HepG2 (cell line): ENCODE measurements around the gene MARCHF2. TPM values are rescaled to one million over a fixed set of nuclear protein-coding genes. Genes with fewer than 3 reads are reported as not detected.

Experiments used
- ERF ChIP-seq: IDR thresholded peaks from 2 replicates; pipeline ENCODE4 v1.6.1; 2018; ENCODE audit warnings: missing biosample characterization, missing genetic modification reagents
- ESRRA ChIP-seq: sonication (generic); formaldehyde crosslinking; IDR thresholded peaks from 2 replicates; pipeline ENCODE4 v1.5.1; 2020; ENCODE audit warnings: mild to moderate bottlenecking, low read depth, missing genetic modification reagents
- KDM2A ChIP-seq: sonication (generic); formaldehyde crosslinking; IDR thresholded peaks from 2 replicates; pipeline ENCODE4 v1.4.0; 2020; ENCODE audit warnings: low read depth, missing genetic modification reagents, borderline replicate concordance
- SIN3A ChIP-seq: IDR thresholded peaks from 2 replicates; pipeline ENCODE4 v1.6.1; 2011; ENCODE audit warnings: low read depth, mild to moderate bottlenecking, control low read depth, low read length, borderline replicate concordance
- SOX13 ChIP-seq, 3 experiments: fragments of 450-650 bp in 1 of 3; sonication (generic) in 1 of 3; formaldehyde crosslinking in 1 of 3; IDR thresholded peaks in 2 of 3; conservative IDR thresholded peaks in 1 of 3; 2 replicates each; pipeline versions ENCODE4 v1.5.0 to v1.6.1; 2016 to 2020; ENCODE audit warnings: antibody characterized with exemption in 1 of 3, mild to moderate bottlenecking in 1 of 3, missing compliant biosample characterization in 1 of 3, missing genetic modification reagents in 1 of 3, moderate library complexity in 1 of 3
- TMF1 ChIP-seq: sonication (generic); formaldehyde crosslinking; IDR thresholded peaks from 2 replicates; pipeline ENCODE4 v1.8.1; 2022; ENCODE audit warnings: low read depth, missing genetic modification reagents
- ZFYVE20 ChIP-seq: sonication (generic); formaldehyde crosslinking; IDR thresholded peaks from 2 replicates; pipeline ENCODE4 v1.8.0; 2023; ENCODE audit warnings: low read depth, mild to moderate bottlenecking, moderate library complexity, missing genetic modification reagents, borderline replicate concordance
- ZMYM2 ChIP-seq: sonication (generic); formaldehyde crosslinking; IDR thresholded peaks from 2 replicates; pipeline ENCODE4 v1.8.0; 2022; ENCODE audit warnings: mild to moderate bottlenecking, missing genetic modification reagents
- ZNF180 ChIP-seq: sonication (generic); formaldehyde crosslinking; IDR thresholded peaks from 2 replicates; pipeline ENCODE4 v1.4.0; 2020; ENCODE audit warnings: low read depth, missing genetic modification reagents, borderline replicate concordance
- ZNF225 ChIP-seq: sonication (generic); formaldehyde crosslinking; IDR thresholded peaks from 2 replicates; pipeline ENCODE4 v1.4.0; 2020; ENCODE audit warnings: mild to moderate bottlenecking, missing genetic modification reagents
- ZNF251 ChIP-seq: sonication (generic); formaldehyde crosslinking; IDR thresholded peaks from 2 replicates; pipeline ENCODE4 v1.9.0; 2021; ENCODE audit warnings: mild to moderate bottlenecking, missing genetic modification reagents
- ZNF556 ChIP-seq: sonication (generic); formaldehyde crosslinking; IDR thresholded peaks from 2 replicates; pipeline ENCODE4 v1.4.0; 2020; ENCODE audit warnings: mild to moderate bottlenecking, missing genetic modification reagents, borderline replicate concordance
- ZNF563 ChIP-seq: sonication (generic); formaldehyde crosslinking; IDR thresholded peaks from 2 replicates; pipeline ENCODE4 v1.8.0; 2022; ENCODE audit warnings: mild to moderate bottlenecking, moderate library complexity, missing genetic modification reagents
- ZNF839 ChIP-seq: sonication (generic); formaldehyde crosslinking; IDR thresholded peaks from 2 replicates; pipeline ENCODE4 v1.4.0; 2020; ENCODE audit warnings: missing genetic modification reagents, mild to moderate bottlenecking, borderline replicate concordance
- polyA plus RNA-seq, 8 experiments: library from polyadenylated mRNA; depleted of rRNA in 3 of 8; stranded (reverse) in 7 of 8; unstranded in 1 of 8; fragments of >200 nt; fragmentation: Illumina TruSeq in 4 of 8; extraction: Trizol in 4 of 8; gene quantifications; 2 replicates each; pipeline versions ENCODE4 v1.2.1 to v1.2.3, GENCODE V29; 2011 to 2016; ENCODE audit warnings: low read depth in 4 of 8, missing spikeins in 1 of 8, mixed read lengths in 1 of 8; ENCODE audit not compliant: insufficient read depth in 1 of 8
- total RNA-seq, 5 experiments: library from RNA; depleted of rRNA; stranded (reverse); fragments of >200 nt; fragmentation: Illumina TruSeq; extraction: Trizol; gene quantifications; 2 replicates each; pipeline ENCODE4 v1.2.3, GENCODE V29; 2016; ENCODE audit warnings: low read depth in 1 of 5
- TF ChIP-seq, protein P1 (sequence below): sonication (generic); formaldehyde crosslinking; IDR thresholded peaks from 2 replicates; pipeline ENCODE4 v1.4.0; 2020; ENCODE audit warnings: mild to moderate bottlenecking, low read depth, missing genetic modification reagents
- TF ChIP-seq, protein P2 (sequence below): sonication (generic); formaldehyde crosslinking; conservative IDR thresholded peaks from 2 replicates; pipeline ENCODE4 v1.4.0; 2020; ENCODE audit warnings: mild to moderate bottlenecking, missing genetic modification reagents, moderate library complexity
- TF ChIP-seq, protein P3 (sequence below): sonication (generic); formaldehyde crosslinking; IDR thresholded peaks from 2 replicates; pipeline ENCODE4 v1.4.0; 2020; ENCODE audit warnings: mild to moderate bottlenecking, missing genetic modification reagents

Gene MARCHF2
- total and polyA plus RNA-seq, 2 of the 13 experiments (the other 11 are each of a cell fraction or from before 2014, with no cell fraction given) = 12.7 to 13.0 TPM

DNA sequence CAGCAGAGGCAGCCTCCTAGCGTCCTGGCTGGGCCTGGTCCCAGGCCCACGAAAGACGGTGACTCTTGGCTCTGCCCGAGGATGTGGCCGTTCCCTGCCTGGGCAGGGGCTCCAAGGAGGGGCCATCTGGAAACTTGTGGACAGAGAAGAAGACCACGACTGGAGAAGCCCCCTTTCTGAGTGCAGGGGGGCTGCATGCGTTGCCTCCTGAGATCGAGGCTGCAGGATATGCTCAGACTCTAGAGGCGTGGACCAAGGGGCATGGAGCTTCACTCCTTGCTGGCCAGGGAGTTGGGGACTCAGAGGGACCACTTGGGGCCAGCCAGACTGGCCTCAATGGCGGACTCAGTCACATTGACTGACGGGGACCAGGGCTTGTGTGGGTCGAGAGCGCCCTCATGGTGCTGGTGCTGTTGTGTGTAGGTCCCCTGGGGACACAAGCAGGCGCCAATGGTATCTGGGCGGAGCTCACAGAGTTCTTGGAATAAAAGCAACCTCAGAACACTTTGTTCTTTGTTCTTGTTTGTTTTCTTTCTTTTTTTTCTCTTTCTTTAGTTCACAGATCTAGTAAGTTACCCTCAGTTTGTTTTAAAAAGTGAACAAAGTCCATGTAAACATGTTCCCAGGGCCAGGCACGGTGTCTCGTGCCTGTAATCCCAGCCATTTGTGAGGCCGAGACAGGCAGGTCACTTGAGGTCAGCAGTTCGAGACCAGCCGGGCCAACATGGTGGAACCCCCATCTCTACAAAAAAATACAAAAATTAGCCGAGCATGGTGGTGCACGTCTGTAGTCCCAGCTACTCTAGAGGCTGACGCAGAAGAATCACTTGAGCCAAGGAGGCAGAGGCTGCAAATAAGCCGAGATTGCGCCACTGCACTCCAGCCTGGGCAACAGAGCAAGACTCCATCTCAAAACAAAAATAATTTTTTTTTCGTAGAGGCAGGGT, 39.0 kb upstream of the MARCHF2 start (continued):
- TF ChIP-seq, protein P1, sequence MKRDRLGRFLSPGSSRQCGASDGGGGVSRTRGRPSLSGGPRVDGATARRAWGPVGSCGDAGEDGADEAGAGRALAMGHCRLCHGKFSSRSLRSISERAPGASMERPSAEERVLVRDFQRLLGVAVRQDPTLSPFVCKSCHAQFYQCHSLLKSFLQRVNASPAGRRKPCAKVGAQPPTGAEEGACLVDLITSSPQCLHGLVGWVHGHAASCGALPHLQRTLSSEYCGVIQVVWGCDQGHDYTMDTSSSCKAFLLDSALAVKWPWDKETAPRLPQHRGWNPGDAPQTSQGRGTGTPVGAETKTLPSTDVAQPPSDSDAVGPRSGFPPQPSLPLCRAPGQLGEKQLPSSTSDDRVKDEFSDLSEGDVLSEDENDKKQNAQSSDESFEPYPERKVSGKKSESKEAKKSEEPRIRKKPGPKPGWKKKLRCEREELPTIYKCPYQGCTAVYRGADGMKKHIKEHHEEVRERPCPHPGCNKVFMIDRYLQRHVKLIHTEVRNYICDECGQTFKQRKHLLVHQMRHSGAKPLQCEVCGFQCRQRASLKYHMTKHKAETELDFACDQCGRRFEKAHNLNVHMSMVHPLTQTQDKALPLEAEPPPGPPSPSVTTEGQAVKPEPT (CRISPR knock-in tag) = no peak
- TF ChIP-seq ZNF556 (CRISPR knock-in tag) (peak; percentile 66; the same call in 1 of the 2 replicates), ZNF251 (no peak), ZFYVE20 (no peak), SIN3A (no peak; the same call in 1 of the 2 replicates), TMF1 (CRISPR knock-in tag) (0 out of 2 replicates have a peak, but pooled peaks have one; percentile 8), ESRRA (peak; percentile 75), KDM2A (CRISPR knock-in tag) (peak; percentile 50), SOX13 (IDR thresholded peaks at IDR 0.05) (peak; percentile 96), SOX13 (CRISPR knock-in tag; conservative IDR thresholded peaks at IDR 0.05 in 1 of 2, IDR thresholded peaks at IDR 0.05 in 1 of 2) (peak in 1 of 2 experiments; percentile 98; a peak in 2 of 4 replicates), ZNF225 (CRISPR knock-in tag) (no peak; the same call in 1 of the 2 replicates), ZNF180 (CRISPR knock-in tag) (no peak), ZMYM2 (CRISPR knock-in tag) (peak; percentile 99), ZNF563 (CRISPR knock-in tag) (peak; percentile 23; the same call in 1 of the 2 replicates), ZNF839 (CRISPR knock-in tag) (no peak; the same call in 1 of the 2 replicates), ERF (CRISPR knock-in tag) (peak; percentile 87)
- TF ChIP-seq, protein P2, sequence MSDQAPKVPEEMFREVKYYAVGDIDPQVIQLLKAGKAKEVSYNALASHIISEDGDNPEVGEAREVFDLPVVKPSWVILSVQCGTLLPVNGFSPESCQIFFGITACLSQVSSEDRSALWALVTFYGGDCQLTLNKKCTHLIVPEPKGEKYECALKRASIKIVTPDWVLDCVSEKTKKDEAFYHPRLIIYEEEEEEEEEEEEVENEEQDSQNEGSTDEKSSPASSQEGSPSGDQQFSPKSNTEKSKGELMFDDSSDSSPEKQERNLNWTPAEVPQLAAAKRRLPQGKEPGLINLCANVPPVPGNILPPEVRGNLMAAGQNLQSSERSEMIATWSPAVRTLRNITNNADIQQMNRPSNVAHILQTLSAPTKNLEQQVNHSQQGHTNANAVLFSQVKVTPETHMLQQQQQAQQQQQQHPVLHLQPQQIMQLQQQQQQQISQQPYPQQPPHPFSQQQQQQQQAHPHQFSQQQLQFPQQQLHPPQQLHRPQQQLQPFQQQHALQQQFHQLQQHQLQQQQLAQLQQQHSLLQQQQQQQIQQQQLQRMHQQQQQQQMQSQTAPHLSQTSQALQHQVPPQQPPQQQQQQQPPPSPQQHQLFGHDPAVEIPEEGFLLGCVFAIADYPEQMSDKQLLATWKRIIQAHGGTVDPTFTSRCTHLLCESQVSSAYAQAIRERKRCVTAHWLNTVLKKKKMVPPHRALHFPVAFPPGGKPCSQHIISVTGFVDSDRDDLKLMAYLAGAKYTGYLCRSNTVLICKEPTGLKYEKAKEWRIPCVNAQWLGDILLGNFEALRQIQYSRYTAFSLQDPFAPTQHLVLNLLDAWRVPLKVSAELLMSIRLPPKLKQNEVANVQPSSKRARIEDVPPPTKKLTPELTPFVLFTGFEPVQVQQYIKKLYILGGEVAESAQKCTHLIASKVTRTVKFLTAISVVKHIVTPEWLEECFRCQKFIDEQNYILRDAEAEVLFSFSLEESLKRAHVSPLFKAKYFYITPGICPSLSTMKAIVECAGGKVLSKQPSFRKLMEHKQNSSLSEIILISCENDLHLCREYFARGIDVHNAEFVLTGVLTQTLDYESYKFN (CRISPR knock-in tag) = peak; percentile 97
- TF ChIP-seq, protein P3, sequence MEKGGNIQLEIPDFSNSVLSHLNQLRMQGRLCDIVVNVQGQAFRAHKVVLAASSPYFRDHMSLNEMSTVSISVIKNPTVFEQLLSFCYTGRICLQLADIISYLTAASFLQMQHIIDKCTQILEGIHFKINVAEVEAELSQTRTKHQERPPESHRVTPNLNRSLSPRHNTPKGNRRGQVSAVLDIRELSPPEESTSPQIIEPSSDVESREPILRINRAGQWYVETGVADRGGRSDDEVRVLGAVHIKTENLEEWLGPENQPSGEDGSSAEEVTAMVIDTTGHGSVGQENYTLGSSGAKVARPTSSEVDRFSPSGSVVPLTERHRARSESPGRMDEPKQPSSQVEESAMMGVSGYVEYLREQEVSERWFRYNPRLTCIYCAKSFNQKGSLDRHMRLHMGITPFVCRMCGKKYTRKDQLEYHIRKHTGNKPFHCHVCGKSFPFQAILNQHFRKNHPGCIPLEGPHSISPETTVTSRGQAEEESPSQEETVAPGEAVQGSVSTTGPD = no peak
